Measurements from ENCODE around the gene ACD. TPM values are rescaled to one million over a fixed set of nuclear protein-coding genes. Genes with fewer than 3 reads are reported as not detected.
A peak's percentile ranks its signal among the peaks of the same experiment; 100 is the strongest.

The ACD gene
- total and polyA plus RNA-seq, 9 of the 15 experiments (the other 6 are each of a cell fraction or from before 2014, with no cell fraction given) = 4.2 to 47.4 (median 19.2) TPM

GRCh38 chr16:67653128-67653788, 6.8 kb downstream of the ACD start:
- ATAC-seq (peak; percentile 66), FAIRE-seq (no peak), DNase-seq (ENCODE audit: extremely low read depth in 1 of 4, low spot score in 3 of 4) (peak in 2 of 4 experiments; percentile 72 to 76)
- in situ Hi-C loops (cut with MboI) = no loop called here
- 3% methylated on average over 22 of the region's 68 CpGs for WGBS (ENCODE audit: insufficient coverage, low coverage, missing lambda C conversion rate)
- Histone ChIP-seq H3K9ac (ENCODE audit: insufficient read depth in 1 of 2, low read depth in 2 of 2, low read length in 2 of 2) (peak overlapping the region in 1 of 2 experiments; percentile 81; a peak in 2 of 4 replicates), H3K9me3 (replicated peaks; ENCODE audit: control insufficient read depth, insufficient read depth, low read depth, low read length) (no peaks in the 10 kb centered on the region), H3K27me3 (ENCODE audit: control insufficient read depth in 2 of 2, insufficient read depth in 2 of 2, low read length in 2 of 2) (peaks cover 8 to 53% of the 10 kb centered on the region in 2 experiments; a peak in 4 of 5 replicates), H3K4me2 (ENCODE audit: insufficient read depth, low read length) (peak overlapping the region; percentile 25; the same call in 1 of the 2 replicates), H3K79me2 (ENCODE audit: control insufficient read depth, insufficient read depth, low read length) (no peaks in the 10 kb centered on the region), H3K4me3 (peak overlapping the region; percentile 29), H2AFZ (ENCODE audit: low read depth, low read length) (no peak overlapping the region), H4K20me1 (replicated peaks; ENCODE audit: control insufficient read depth, insufficient read depth, low read length) (0 out of 2 replicates have a peak, but pooled peaks cover 13% of the 10 kb centered on the region), H3K27ac (ENCODE audit: extremely low read depth, low read depth, low read length) (no peak overlapping the region), H3K4me1 (replicated peaks in 1 of 2; ENCODE audit: control insufficient read depth in 2 of 2, insufficient read depth in 2 of 2, low read length in 2 of 2) (peaks cover 0 to 49% of the 10 kb centered on the region in 2 experiments; a peak in 4 of 5 replicates), H3K36me3 (ENCODE audit: control insufficient read depth, insufficient read depth, low read length) (peaks cover 9% of the 10 kb centered on the region; the same call in 2 of the 3 replicates), H3K9me1 (ENCODE audit: control insufficient read depth, insufficient read depth, low read length) (no peaks in the 10 kb centered on the region)
- BruUV-seq (replicated peaks) = no TSS peak
- ChIA-PET POLR2A (no interaction called here), CTCF (ENCODE audit: low intra/inter-chr PET ratio) (interaction anchor here (1.5 kb wide), 1 partner anchor 132 kb away, joined by 3 read pairs; no protein-coding TSS in a partner anchor)
- intact Hi-C loops (cut with micrococcal nuclease) = no loop called here
- no peak for TF ChIP-seq GMEB1 (CRISPR knock-in tag; IDR thresholded peaks at IDR 0.05)
- no peak for TF ChIP-seq HDAC8 (tag; IDR thresholded peaks at IDR 0.05)
- TF ChIP-seq ZFP36 (IDR thresholded peaks at IDR 0.05; ENCODE audit: low read depth, low read length, partially characterized antibody) = no peak
- no peak for TF ChIP-seq BRD9 (IDR thresholded peaks at IDR 0.05; ENCODE audit: low read depth, partially characterized antibody)
- TF ChIP-seq HDAC2 (IDR thresholded peaks at IDR 0.05) = no peak
- TF ChIP-seq NFRKB (IDR thresholded peaks at IDR 0.05; ENCODE audit: low read depth) = no peak
- no peak for TF ChIP-seq ZNF324 (CRISPR knock-in tag; IDR thresholded peaks at IDR 0.05)
- TF ChIP-seq ATF1 (CRISPR knock-in tag; IDR thresholded peaks at IDR 0.05) = no peak
- TF ChIP-seq ATF1 (tag; IDR thresholded peaks at IDR 0.05) = no peak
- no peak for TF ChIP-seq RFX1 (IDR thresholded peaks at IDR 0.05)
- no peak for TF ChIP-seq CLOCK (CRISPR knock-in tag; IDR thresholded peaks at IDR 0.05; ENCODE audit: borderline replicate concordance)
- no peak for TF ChIP-seq SIX5 (IDR thresholded peaks at IDR 0.05; ENCODE audit: borderline replicate concordance in 1 of 2, insufficient read depth in 1 of 2, low read depth in 1 of 2, low read length in 2 of 2)
- no peak for TF ChIP-seq MED1 (CRISPR knock-in tag; IDR thresholded peaks at IDR 0.05; ENCODE audit: borderline replicate concordance)
- no peak for TF ChIP-seq ZNF24 (IDR thresholded peaks at IDR 0.05)
- no peak for TF ChIP-seq TAF15 (IDR thresholded peaks at IDR 0.05; ENCODE audit: low read depth, low read length)
- peak; percentile 52; the same call in 1 of the 2 replicates for TF ChIP-seq SAFB (IDR thresholded peaks at IDR 0.05; ENCODE audit: borderline replicate concordance, low read depth, low read length)
- no peak for TF ChIP-seq HOMEZ (CRISPR knock-in tag; IDR thresholded peaks at IDR 0.05)
- no peak for TF ChIP-seq ZC3H4 (CRISPR knock-in tag; IDR thresholded peaks at IDR 0.05; ENCODE audit: borderline replicate concordance)

Data from K562 (cell line).